Mammary epithelial cell (primary cell): ENCODE data around the gene FERMT3.

Source experiments
- EZH2 ChIP-seq: IDR thresholded peaks from 2 replicates; pipeline ENCODE4 v1.6.1; 2012; ENCODE audit warnings: low read length, inconsistent platforms, borderline replicate concordance
- TF ChIP-seq, protein P1 (sequence below), 2 donors: IDR thresholded peaks in 1 of 2; conservative IDR thresholded peaks in 1 of 2; 2 replicates each; pipeline ENCODE4 v1.5.1; 2011 to 2012; ENCODE audit warnings: inconsistent platforms in 2 of 2, low read length in 2 of 2, mild to moderate bottlenecking in 2 of 2, control low read depth in 1 of 2, low read depth in 1 of 2; ENCODE audit not compliant: insufficient read depth in 1 of 2; ENCODE audit errors: extremely low read depth in 1 of 2

DNA sequence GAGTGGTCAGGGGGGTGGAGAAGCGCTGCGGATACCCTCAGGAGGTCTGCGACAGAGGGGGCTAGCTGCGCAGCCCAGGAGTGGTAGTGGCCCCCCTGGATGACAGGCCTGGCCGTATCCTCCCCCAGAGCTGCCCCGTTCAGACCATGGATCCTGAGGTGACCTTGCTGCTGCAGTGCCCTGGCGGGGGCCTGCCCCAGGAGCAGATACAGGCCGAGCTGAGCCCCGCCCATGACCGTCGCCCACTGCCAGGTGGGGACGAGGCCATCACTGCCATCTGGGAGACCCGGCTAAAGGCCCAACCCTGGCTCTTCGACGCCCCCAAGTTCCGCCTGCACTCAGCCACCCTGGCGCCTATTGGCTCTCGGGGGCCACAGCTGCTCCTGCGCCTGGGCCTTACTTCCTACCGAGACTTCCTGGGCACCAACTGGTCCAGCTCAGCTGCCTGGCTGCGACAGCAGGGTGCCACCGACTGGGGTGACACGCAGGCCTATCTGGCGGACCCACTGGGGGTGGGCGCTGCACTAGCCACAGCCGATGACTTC, 20.1 kb downstream of the FERMT3 start:
- TF ChIP-seq, protein P1, sequence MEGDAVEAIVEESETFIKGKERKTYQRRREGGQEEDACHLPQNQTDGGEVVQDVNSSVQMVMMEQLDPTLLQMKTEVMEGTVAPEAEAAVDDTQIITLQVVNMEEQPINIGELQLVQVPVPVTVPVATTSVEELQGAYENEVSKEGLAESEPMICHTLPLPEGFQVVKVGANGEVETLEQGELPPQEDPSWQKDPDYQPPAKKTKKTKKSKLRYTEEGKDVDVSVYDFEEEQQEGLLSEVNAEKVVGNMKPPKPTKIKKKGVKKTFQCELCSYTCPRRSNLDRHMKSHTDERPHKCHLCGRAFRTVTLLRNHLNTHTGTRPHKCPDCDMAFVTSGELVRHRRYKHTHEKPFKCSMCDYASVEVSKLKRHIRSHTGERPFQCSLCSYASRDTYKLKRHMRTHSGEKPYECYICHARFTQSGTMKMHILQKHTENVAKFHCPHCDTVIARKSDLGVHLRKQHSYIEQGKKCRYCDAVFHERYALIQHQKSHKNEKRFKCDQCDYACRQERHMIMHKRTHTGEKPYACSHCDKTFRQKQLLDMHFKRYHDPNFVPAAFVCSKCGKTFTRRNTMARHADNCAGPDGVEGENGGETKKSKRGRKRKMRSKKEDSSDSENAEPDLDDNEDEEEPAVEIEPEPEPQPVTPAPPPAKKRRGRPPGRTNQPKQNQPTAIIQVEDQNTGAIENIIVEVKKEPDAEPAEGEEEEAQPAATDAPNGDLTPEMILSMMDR (conservative IDR thresholded peaks at IDR 0.05 in 1 of 2, IDR thresholded peaks at IDR 0.05 in 1 of 2; ENCODE audit: extremely low read depth in 1 of 2, insufficient read depth in 1 of 2, low read depth in 1 of 2, low read length in 2 of 2): no peak
- no peak for TF ChIP-seq EZH2
